ENCODE results near the gene ABCB11.

GRCh38 chr2:168889635-168890005, 141.5 kb downstream of the ABCB11 start:
- TF ChIP-seq CTCF (conservative IDR thresholded peaks at IDR 0.05; ENCODE audit: low read depth, low read length) (no peak), EZH2 (IDR thresholded peaks at IDR 0.05; ENCODE audit: low read length, unreplicated experiment) (no peak), EZH2phosphoT487 (IDR thresholded peaks at IDR 0.05; ENCODE audit: borderline replicate concordance, low read length) (no peak)
